Naive thymus-derived CD4-positive, alpha-beta T cell (primary cell): ENCODE data around the gene GFPT2. TPM values are rescaled to one million over a fixed set of nuclear protein-coding genes. Genes with fewer than 3 reads are reported as not detected.
A peak's percentile ranks its signal among the peaks of the same experiment; 100 is the strongest.

Experiments
- ATAC-seq: fragments of 150-1000 bp; cut with Tn5 transposase; 2 replicates; pipeline ENCODE4 v1.10.0; 2021; ENCODE audit warnings: mild to moderate bottlenecking, moderate library complexity
- CTCF ChIA-PET: fragments of 350-600 bp; sonication (Branson Sonifier 250); formaldehyde crosslinking; loops from one replicate; lab custom pipeline; 2021; ENCODE audit warnings: antibody characterized with exemption; lab: Charles Lee
- POLR2A ChIA-PET: fragments of 350-600 bp; sonication (Branson Sonifier 250); formaldehyde crosslinking; loops from one replicate; lab custom pipeline; 2021; ENCODE audit warnings: antibody characterized with exemption, inconsistent platforms; lab: Charles Lee
- DNase-seq, 9 donors: peaks; one replicate each; pipeline versions ENCODE4 v3.0.0 to v3.0.0-alpha.2; 2020 to 2022; ENCODE audit warnings: mixed read lengths in 1 of 9
- H3K27ac ChIP-seq: one replicate; pipeline ENCODE4 v1.7.0; 2013; ENCODE audit warnings: mild to moderate bottlenecking, low read depth, low read length, moderate library complexity
- H3K27me3 ChIP-seq, 2 donors: one replicate each; pipeline ENCODE4 v1.7.0; 2013; ENCODE audit warnings: low read length in 2 of 2, mild to moderate bottlenecking in 2 of 2, moderate library complexity in 2 of 2; ENCODE audit not compliant: control insufficient read depth in 2 of 2, insufficient read depth in 2 of 2
- H3K36me3 ChIP-seq, 3 experiments: 1 replicate in 2 of 3; 2 replicates in 1 of 3; pipeline ENCODE4 v1.7.0; 2013; ENCODE audit warnings: low read length in 3 of 3, mild to moderate bottlenecking in 3 of 3, moderate library complexity in 1 of 3; ENCODE audit not compliant: insufficient read depth in 3 of 3, control insufficient read depth in 2 of 3
- H3K4me1 ChIP-seq, 2 donors: one replicate each; pipeline ENCODE4 v1.7.0; 2013; ENCODE audit warnings: low read length in 2 of 2, mild to moderate bottlenecking in 2 of 2, moderate library complexity in 1 of 2; ENCODE audit not compliant: control insufficient read depth in 2 of 2, insufficient read depth in 2 of 2
- H3K4me3 ChIP-seq: 2 replicates; pipeline ENCODE4 v1.7.0; 2013; ENCODE audit warnings: mild to moderate bottlenecking, low read length
- H3K9me3 ChIP-seq, 3 experiments: 1 replicate in 2 of 3; 2 replicates in 1 of 3; pipeline ENCODE4 v1.7.0; 2013; ENCODE audit warnings: low read length in 3 of 3; ENCODE audit not compliant: control insufficient read depth in 2 of 3
- H3K27ac Mint-ChIP-seq, 9 donors: one replicate each; pipeline ENCODE4 v1.8.0; 2020 to 2022; ENCODE audit warnings: mixed read lengths in 9 of 9, mild to moderate bottlenecking in 8 of 9, moderate library complexity in 5 of 9, inconsistent platforms in 2 of 9
- H3K27me3 Mint-ChIP-seq, 5 donors: one replicate each; pipeline ENCODE4 v1.8.0; 2021 to 2022; ENCODE audit warnings: mixed read lengths in 5 of 5, mild to moderate bottlenecking in 1 of 5
- H3K36me3 Mint-ChIP-seq, 5 donors: one replicate each; pipeline ENCODE4 v1.8.0; 2020 to 2022; ENCODE audit warnings: mixed read lengths in 5 of 5, mild to moderate bottlenecking in 3 of 5, inconsistent platforms in 1 of 5
- H3K4me1 Mint-ChIP-seq, 7 donors: one replicate each; pipeline ENCODE4 v1.8.0; 2020 to 2022; ENCODE audit warnings: mixed read lengths in 7 of 7, mild to moderate bottlenecking in 3 of 7, inconsistent platforms in 1 of 7
- H3K4me3 Mint-ChIP-seq, 10 donors: one replicate each; pipeline ENCODE4 v1.8.0; 2020 to 2022; ENCODE audit warnings: mild to moderate bottlenecking in 10 of 10, mixed read lengths in 10 of 10, moderate library complexity in 6 of 10, inconsistent platforms in 2 of 10
- H3K9me3 Mint-ChIP-seq, 11 donors: one replicate each; pipeline ENCODE4 v1.8.0; 2020 to 2022; ENCODE audit warnings: mixed read lengths in 11 of 11, mild to moderate bottlenecking in 4 of 11, inconsistent platforms in 1 of 11, moderate library complexity in 1 of 11
- intact Hi-C, 2 donors: fragments of 100-400 bp; cut with micrococcal nuclease; formaldehyde crosslinking; loops; one replicate each; pipeline ENCODE4 v1.15.1; 2023
- polyA plus RNA-seq, 2 donors: library from polyadenylated mRNA; unstranded; fragments of 300-500 nt; fragmentation: Illumina TruSeq; gene quantifications; one replicate each; pipeline ENCODE4 v1.2.3, GENCODE V29; 2021
- total RNA-seq, 6 experiments: library from RNA in 5 of 6; stranded (reverse) in 5 of 6; gene quantifications; 1 replicate in 5 of 6; 2 replicates in 1 of 6; pipeline ENCODE4 v1.2.3 and lab custom pipeline; 2021 to 2026

GFPT2 gene
- total and polyA plus RNA-seq, 7 experiments from 2014 or later, result 0.16 to 0.81 TPM; not detected in 5

- Mint-ChIP-seq H3K27me3 (peaks cover 33 to 60% (median 45%) of the 10 kb centered on the region in 5 donors), H3K27ac (no peak overlapping the region), H3K36me3 (no peaks in the 10 kb centered on the region), H3K4me3 (peak overlapping the region; percentile 17 to 77 (median 68)), H3K9me3 (peaks cover 0 to 1% (median 0%) of the 10 kb centered on the region in 11 donors), H3K4me1 (peaks cover 0 to 12% (median 6%) of the 10 kb centered on the region in 7 donors)
- CTCF ChIA-PET, result no interaction called here
- DNase-seq, result peak in 3 of 9 donors; percentile 5 to 15 (median 7)
- no peak for ATAC-seq
- H3K9me3 ChIP-seq, result no peaks in the 10 kb centered on the region
- peak overlapping the region; percentile 30 for H3K4me3 ChIP-seq
- POLR2A ChIA-PET, result no interaction called here
- H3K27me3 ChIP-seq, result peaks cover 0 to 13% of the 10 kb centered on the region in 2 donors
- H3K36me3 ChIP-seq, result no peaks in the 10 kb centered on the region
- intact Hi-C loops, result loop anchor here (1.0 to 5.0 kb wide), 4 partner anchors 59 to 142 kb away; partner anchors contain the start of genes CNOT6 (in 2 of the 2) and MAPK9 (in 1 of the 2)
- H3K4me1 ChIP-seq, result peaks cover 5% of the 10 kb centered on the region in 2 donors
- no peak overlapping the region for H3K27ac ChIP-seq
These were observed 754 bp downstream of the GFPT2 start for GRCh38 chr5:180352116-180353047.

- Mint-ChIP-seq H3K4me1 (peaks cover 0 to 12% (median 6%) of the 10 kb centered on the region in 7 donors), H3K36me3 (no peaks in the 10 kb centered on the region), H3K4me3 (peak overlapping the region in 3 of 10 donors; percentile 57 to 73 (median 68)), H3K27me3 (peaks cover 22 to 49% (median 40%) of the 10 kb centered on the region in 5 donors), H3K27ac (no peak overlapping the region), H3K9me3 (peaks cover 0 to 1% (median 0%) of the 10 kb centered on the region in 11 donors)
- Histone ChIP-seq H3K9me3 (no peaks in the 10 kb centered on the region), H3K4me1 (peaks cover 5% of the 10 kb centered on the region in 2 donors), H3K4me3 (no peak overlapping the region), H3K27me3 (peaks cover 0 to 13% of the 10 kb centered on the region in 2 donors), H3K36me3 (no peaks in the 10 kb centered on the region), H3K27ac (no peak overlapping the region)
- intact Hi-C loops, result loop anchor here in 1 of 2 donors (5.0 kb wide), 1 partner anchor 141 kb away; the partner anchor contains the start of gene CNOT6
- ChIA-PET POLR2A (no interaction called here), CTCF (interaction anchor here (1.1 kb wide), 1 partner anchor 22 kb away, joined by 4 read pairs; no protein-coding TSS in a partner anchor)
- DNase-seq, result no peak
- ATAC-seq, result no peak
These were observed 2.2 kb downstream of the GFPT2 start for GRCh38 chr5:180350711-180351465.

GRCh38 chr5:180350296-180350695 is 2.8 kb downstream of the GFPT2 start:
- H3K27me3 ChIP-seq, result peaks cover 0 to 13% of the 10 kb centered on the region in 2 donors
- Mint-ChIP-seq H3K27ac (no peak overlapping the region), H3K4me1 (peaks cover 0 to 12% (median 6%) of the 10 kb centered on the region in 7 donors), H3K27me3 (peaks cover 18 to 46% (median 36%) of the 10 kb centered on the region in 5 donors), H3K36me3 (no peaks in the 10 kb centered on the region), H3K9me3 (peaks cover 0 to 1% (median 0%) of the 10 kb centered on the region in 11 donors), H3K4me3 (peak overlapping the region in 1 of 10 donors; percentile 66)
- H3K9me3 ChIP-seq, result no peaks in the 10 kb centered on the region
- H3K27ac ChIP-seq, result no peak overlapping the region
- ATAC-seq, result no peak
- CTCF ChIA-PET, result no interaction called here
- H3K36me3 ChIP-seq, result no peaks in the 10 kb centered on the region
- H3K4me3 ChIP-seq, result no peak overlapping the region
- POLR2A ChIA-PET, result no interaction called here
- peaks cover 5% of the 10 kb centered on the region in 2 donors for H3K4me1 ChIP-seq
- DNase-seq, result no peak
- intact Hi-C loops, result loop anchor here in 1 of 2 donors (5.0 kb wide), 1 partner anchor 142 kb away; the partner anchor contains the start of gene CNOT6

GRCh38 chr5:180349391-180349790 is 3.7 kb downstream of the GFPT2 start:
- H3K27me3 Mint-ChIP-seq, result peaks cover 10 to 38% (median 31%) of the 10 kb centered on the region in 5 donors
- H3K4me1 Mint-ChIP-seq, result peaks cover 0 to 10% (median 5%) of the 10 kb centered on the region in 7 donors
- Histone ChIP-seq H3K4me3 (no peak overlapping the region), H3K27ac (no peak overlapping the region), H3K36me3 (no peaks in the 10 kb centered on the region), H3K9me3 (no peaks in the 10 kb centered on the region), H3K27me3 (peaks cover 0 to 6% of the 10 kb centered on the region in 2 donors), H3K4me1 (peaks cover 5% of the 10 kb centered on the region in 2 donors)
- H3K36me3 Mint-ChIP-seq, result no peaks in the 10 kb centered on the region
- CTCF ChIA-PET, result no interaction called here
- POLR2A ChIA-PET, result no interaction called here
- DNase-seq (no peak), ATAC-seq (no peak)
- H3K9me3 Mint-ChIP-seq, result peaks cover 0 to 1% (median 0%) of the 10 kb centered on the region in 11 donors
- no peak overlapping the region for H3K27ac Mint-ChIP-seq
- intact Hi-C loops, result no loop called here
- no peak overlapping the region for H3K4me3 Mint-ChIP-seq

DNA sequence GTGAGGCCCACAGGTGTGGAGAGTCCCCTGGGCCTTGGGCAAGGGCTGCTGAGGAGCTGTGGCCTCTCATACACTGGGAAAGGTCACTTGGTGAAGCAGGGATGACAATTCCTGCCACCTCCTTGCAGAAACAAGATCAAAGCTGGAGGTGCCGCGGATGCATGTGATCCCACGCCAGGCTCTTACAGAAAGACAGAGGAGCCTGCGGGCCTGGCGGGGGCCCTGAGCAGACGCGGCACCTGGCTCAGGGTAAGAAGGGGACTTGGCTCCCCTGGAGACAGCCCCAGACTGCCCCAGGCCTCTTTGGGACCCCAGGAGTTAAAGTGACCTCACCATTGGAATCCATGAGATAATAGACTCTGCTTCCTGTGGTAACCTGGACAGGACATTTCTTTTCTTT is 4.8 kb downstream of the GFPT2 start:
- ATAC-seq, result no peak
- H3K27me3 Mint-ChIP-seq, result peaks cover 14 to 38% (median 34%) of the 10 kb centered on the region in 5 donors
- no peak overlapping the region for H3K27ac Mint-ChIP-seq
- no peaks in the 10 kb centered on the region for H3K36me3 Mint-ChIP-seq
- Histone ChIP-seq H3K27me3 (no peaks in the 10 kb centered on the region), H3K27ac (no peak overlapping the region), H3K4me3 (no peak overlapping the region), H3K4me1 (no peaks in the 10 kb centered on the region), H3K36me3 (no peaks in the 10 kb centered on the region), H3K9me3 (no peaks in the 10 kb centered on the region)
- no peak overlapping the region for H3K4me3 Mint-ChIP-seq
- POLR2A ChIA-PET, result no interaction called here
- peaks cover 0 to 5% (median 0%) of the 10 kb centered on the region in 7 donors for H3K4me1 Mint-ChIP-seq
- intact Hi-C loops, result no loop called here
- H3K9me3 Mint-ChIP-seq, result peaks cover 0 to 1% (median 0%) of the 10 kb centered on the region in 11 donors
- CTCF ChIA-PET, result interaction anchor here (0.6 kb wide), 1 partner anchor 421 kb away, joined by 3 read pairs; no protein-coding TSS in a partner anchor
- DNase-seq, result no peak

GRCh38 chr5:180347702-180348101 is 5.4 kb downstream of the GFPT2 start:
- peaks cover 0 to 5% (median 0%) of the 10 kb centered on the region in 7 donors for H3K4me1 Mint-ChIP-seq
- peaks cover 0 to 1% (median 0%) of the 10 kb centered on the region in 11 donors for H3K9me3 Mint-ChIP-seq
- DNase-seq (no peak), ATAC-seq (no peak)
- Histone ChIP-seq H3K4me3 (no peak overlapping the region), H3K36me3 (no peaks in the 10 kb centered on the region), H3K9me3 (no peaks in the 10 kb centered on the region), H3K27ac (no peak overlapping the region), H3K27me3 (no peaks in the 10 kb centered on the region), H3K4me1 (no peaks in the 10 kb centered on the region)
- no peaks in the 10 kb centered on the region for H3K36me3 Mint-ChIP-seq
- intact Hi-C loops, result no loop called here
- ChIA-PET POLR2A (no interaction called here), CTCF (interaction anchor here (0.6 kb wide), 1 partner anchor 422 kb away, joined by 3 read pairs; no protein-coding TSS in a partner anchor)
- H3K27ac Mint-ChIP-seq, result no peak overlapping the region
- no peak overlapping the region for H3K4me3 Mint-ChIP-seq
- H3K27me3 Mint-ChIP-seq, result peaks cover 15 to 39% (median 35%) of the 10 kb centered on the region in 5 donors
